ENCODE data around the gene TOR3A.
A peak's percentile ranks its signal among the peaks of the same experiment; 100 is the strongest.

The TOR3A gene

GRCh38 chr1:179077396-179077795, 4.5 kb upstream of the TOR3A start:
- ATAC-seq, result no peak

GRCh38 chr1:179079113-179079761, 2.6 kb upstream of the TOR3A start:
- peak in 1 of 2 donors; percentile 8 for ATAC-seq

GRCh38 chr1:179080866-179081686, 794 bp upstream of the TOR3A start:
- ATAC-seq, result peak; percentile 26 to 44

GRCh38 chr1:179082333-179082998, 596 bp downstream of the TOR3A start:
- ATAC-seq, result peak; percentile 6 to 26

- no peak for ATAC-seq
Observed at GRCh38 chr1:179082999-179083335, 1.1 kb downstream of the TOR3A start.

DNA sequence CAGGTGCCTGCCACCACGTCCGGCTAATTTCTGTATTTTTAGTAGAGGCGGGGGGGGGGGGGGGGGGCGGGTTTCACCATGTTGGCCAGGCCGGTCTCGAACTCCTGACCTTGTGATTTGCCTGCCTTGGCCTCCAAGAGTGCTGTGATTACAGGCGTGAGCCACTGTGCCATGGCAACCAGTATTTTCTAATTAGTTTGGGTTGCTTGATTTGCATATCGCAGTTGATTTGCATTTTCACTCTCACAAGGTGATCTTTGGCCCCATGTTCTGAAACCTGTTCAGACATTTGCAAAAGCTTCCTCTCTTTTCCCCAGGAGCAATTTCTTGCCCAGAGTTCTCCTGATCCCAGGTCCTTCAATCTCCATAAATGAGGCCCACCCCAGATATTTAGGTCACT, 1.7 kb downstream of the TOR3A start:
- ATAC-seq, result no peak

DNA sequence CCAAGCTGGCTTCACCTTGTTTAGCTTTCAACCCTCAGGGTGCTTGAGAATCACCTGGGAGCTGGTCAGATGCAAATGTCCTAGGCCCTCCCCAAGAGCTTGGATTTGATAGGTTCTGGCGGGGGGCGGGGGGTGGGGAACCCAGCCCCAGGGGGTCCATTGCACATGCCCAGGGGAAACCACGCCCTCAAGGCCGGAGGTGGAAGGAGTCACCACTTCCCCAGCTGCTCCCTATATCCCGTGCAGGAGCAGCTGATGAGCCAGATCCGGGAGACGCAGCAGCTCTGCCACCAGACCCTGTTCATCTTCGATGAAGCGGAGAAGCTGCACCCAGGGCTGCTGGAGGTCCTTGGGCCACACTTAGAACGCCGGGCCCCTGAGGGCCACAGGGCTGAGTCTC, 5.8 kb downstream of the TOR3A start:
- no peak for ATAC-seq

DNA sequence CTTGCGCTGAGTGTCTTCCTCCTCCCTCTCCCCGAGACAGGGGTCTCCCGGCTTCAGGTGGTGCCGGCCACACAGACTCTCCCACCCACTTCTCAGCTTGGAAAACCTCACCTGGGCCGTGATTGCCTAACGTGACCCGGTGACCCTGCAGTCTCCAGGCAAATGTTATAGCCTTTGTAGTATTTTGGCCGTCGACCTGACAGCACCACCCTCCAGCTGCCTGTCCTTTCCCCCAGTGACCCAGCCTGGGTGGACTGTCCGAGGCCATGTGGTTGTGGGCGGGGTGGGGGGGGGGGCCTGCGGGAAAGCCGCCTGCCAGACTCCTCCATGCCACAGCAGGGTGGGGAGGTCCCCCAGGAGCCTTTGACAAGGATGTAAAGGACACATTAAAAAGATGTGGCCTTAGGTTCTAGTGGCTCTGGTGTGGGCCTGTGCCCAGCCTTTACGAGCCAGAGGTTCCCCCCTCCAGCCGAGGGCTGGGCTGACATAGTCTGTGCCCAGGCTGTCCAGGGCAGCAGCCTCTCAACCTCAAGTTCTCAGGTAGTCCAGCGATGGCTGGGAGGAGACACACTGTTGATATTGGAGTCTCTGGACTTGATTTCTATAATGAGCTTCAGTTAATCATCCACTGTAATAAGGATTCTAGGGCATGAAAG, 8.1 kb downstream of the TOR3A start:
- no peak for ATAC-seq

- no peak for ATAC-seq
Observed at GRCh38 chr1:179090522-179090921, 8.7 kb downstream of the TOR3A start.

- ATAC-seq, result no peak
Observed at GRCh38 chr1:179090923-179091322, 9.1 kb downstream of the TOR3A start.

GRCh38 chr1:179091691-179092165, 9.9 kb downstream of the TOR3A start:
- no peak for ATAC-seq

DNA sequence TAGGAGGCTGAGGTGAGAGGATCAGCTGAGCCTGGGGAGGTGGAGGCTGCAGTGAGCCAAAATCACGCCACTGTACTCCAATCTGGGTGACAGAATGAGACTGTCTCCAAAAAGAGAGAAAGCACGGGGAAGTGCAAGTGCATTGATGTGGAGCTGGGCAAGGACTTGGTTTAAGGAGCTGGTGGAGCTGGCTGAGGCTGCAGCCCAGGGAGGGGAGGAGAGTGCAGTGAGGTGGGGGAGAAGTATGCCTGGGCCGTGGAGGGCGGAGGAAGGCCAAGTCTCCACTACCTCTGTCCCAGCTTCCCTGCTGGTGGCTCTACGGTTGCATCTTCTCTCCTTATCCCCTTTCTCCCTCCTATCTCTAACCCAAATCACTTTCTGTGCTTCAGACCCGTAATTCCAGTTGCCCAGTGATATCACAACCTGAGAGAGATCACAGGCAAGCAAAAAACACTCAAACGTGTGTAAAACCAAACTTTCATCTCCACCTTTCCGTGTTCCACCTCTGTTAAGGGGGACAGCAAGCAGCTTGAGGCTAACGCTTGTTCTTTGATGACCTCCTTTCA, 11.1 kb downstream of the TOR3A start:
- no peak for ATAC-seq

GRCh38 chr1:179094818-179095217, 12.9 kb downstream of the TOR3A start:
- ATAC-seq, result no peak

- no peak for ATAC-seq
Observed at GRCh38 chr1:179095377-179095776, 13.5 kb downstream of the TOR3A start.

DNA sequence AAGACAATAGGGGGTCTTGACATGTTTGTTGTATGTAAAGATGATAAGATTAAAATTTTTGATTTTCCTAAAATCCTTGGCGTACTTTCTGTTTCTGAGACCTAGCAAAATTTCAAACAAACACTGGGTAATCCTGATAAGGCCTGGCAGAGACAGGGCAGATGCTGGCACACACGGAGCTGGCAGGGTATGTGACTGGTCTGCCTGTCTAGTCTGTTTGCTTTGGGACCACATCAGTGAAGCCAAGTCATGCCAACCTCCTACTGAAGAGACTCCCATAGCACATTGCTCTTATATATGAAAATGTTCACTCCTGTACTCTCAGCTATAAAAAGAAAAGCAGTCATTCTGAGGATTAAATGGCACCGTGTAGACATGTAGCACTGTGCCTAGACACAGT, 14.1 kb downstream of the TOR3A start:
- no peak for ATAC-seq

DNA sequence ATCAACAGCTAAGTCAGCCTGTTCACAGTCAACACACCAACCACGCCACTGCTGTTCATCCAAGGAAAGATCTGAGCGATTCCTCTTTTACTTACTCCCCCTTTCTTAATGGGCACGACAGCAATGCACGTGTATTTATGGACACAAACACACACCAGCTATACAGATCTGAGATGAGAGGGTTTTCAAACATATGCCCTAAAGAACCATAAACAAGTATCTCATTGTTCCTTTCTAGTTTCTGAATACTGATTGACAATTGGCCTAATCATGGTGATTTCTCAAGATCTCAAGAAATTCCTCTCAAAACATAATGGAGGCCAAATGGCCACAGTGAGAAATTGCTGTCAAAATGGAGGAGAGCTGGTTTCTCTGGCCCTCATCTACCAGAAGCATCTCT, 18.0 kb downstream of the TOR3A start:
- no peak for ATAC-seq

DNA sequence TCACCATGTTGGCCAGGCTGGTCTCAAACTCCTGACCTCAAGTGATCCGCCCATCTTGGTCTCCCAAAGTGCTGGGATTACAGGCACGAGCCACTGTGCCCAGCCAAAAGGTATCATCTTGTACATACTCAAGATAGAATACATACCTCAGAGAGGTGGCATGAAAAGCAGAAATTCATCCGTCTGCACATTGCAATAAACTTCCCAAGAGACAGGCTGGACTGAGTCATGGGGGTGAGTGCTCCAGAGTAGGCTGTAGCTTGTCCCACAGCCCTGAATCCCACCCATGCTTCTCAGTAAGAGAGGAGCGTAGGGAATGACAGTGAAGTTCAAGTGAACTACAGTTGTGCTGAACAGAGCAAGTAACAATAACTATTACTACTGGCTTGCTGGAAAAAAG, 19.7 kb downstream of the TOR3A start:
- no peak for ATAC-seq

DNA sequence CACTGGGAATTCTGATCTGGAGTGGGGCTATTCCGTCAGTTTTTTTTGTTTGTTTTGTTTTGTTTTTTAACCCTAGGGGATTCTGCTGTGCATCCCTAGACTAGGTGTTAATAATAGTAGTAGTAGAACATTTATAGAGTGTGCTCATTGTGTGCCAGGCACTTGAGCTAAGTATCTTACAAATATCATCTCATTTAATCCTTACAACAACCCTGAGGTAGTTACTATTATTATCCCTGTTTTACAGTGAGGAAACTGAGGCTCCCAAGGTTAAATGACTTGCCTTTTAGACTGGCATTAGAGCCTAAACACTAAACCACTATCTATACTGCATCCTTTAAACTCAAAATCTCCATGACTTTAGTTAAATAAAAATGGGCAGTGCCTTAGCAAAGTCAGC, 22.1 kb downstream of the TOR3A start:
- no peak for ATAC-seq

- no peak for ATAC-seq
Observed at GRCh38 chr1:179104611-179105250, 22.9 kb downstream of the TOR3A start.

- ATAC-seq, result no peak
Observed at GRCh38 chr1:179105393-179105792, 23.5 kb downstream of the TOR3A start.

- no peak for ATAC-seq
Observed at GRCh38 chr1:179107706-179108629, 26.1 kb downstream of the TOR3A start.
